GM23248 (cell line): ENCODE results near the gene PTGR3.

Source experiments
- EZH2 ChIP-seq: fragments of 200-600 bp; sonication (generic); IDR thresholded peaks from 2 replicates; pipeline ENCODE4 v1.6.1; 2018; ENCODE audit warnings: antibody characterized with exemption, mild to moderate bottlenecking; ENCODE audit not compliant: insufficient read depth, poor library complexity, severe bottlenecking
- EZH2phosphoT487 ChIP-seq: fragments of 200-600 bp; sonication (generic); IDR thresholded peaks from 2 replicates; pipeline ENCODE4 v1.6.1; 2018; ENCODE audit warnings: antibody characterized with exemption, moderate library complexity, mild to moderate bottlenecking, low read depth; ENCODE audit not compliant: insufficient read depth

- TF ChIP-seq EZH2phosphoT487 (no peak), EZH2 (no peak)
Measured at GRCh38 chr18:75164479-75164878, 44.5 kb downstream of the PTGR3 start.
